VCaP (cell line): ENCODE results near the gene MERTK.

ENCODE experiments used
- H3K27ac ChIP-seq: fragments of 450-650 bp; 2 replicates; pipeline ENCODE4 v1.5.1; 2017
- CTCF ChIP-seq: fragments of 450-650 bp; conservative IDR thresholded peaks from 2 replicates; pipeline ENCODE4 v1.5.1; 2017; ENCODE audit warnings: mild to moderate bottlenecking, moderate library complexity

Gene MERTK

GRCh38 chr2:111945444-111946293 lies 47.3 kb downstream of the MERTK start:
- H3K27ac ChIP-seq: peak overlapping the region; percentile 78
- TF ChIP-seq CTCF: no peak

GRCh38 chr2:111946294-111947114 lies 48.1 kb downstream of the MERTK start:
- peak overlapping the region; percentile 78 for H3K27ac ChIP-seq
- TF ChIP-seq CTCF: no peak

GRCh38 chr2:111947219-111947618 lies 48.8 kb downstream of the MERTK start:
- peak overlapping the region; percentile 78 for H3K27ac ChIP-seq
- no peak for TF ChIP-seq CTCF

GRCh38 chr2:111948832-111949231 lies 50.4 kb downstream of the MERTK start:
- no peak for TF ChIP-seq CTCF
- H3K27ac ChIP-seq: no peak overlapping the region

- no peak overlapping the region for H3K27ac ChIP-seq
- TF ChIP-seq CTCF: no peak
Observed at GRCh38 chr2:111950236-111950635, 51.8 kb downstream of the MERTK start.

GRCh38 chr2:111951486-111951885 lies 53.1 kb downstream of the MERTK start:
- no peak for TF ChIP-seq CTCF
- no peak overlapping the region for H3K27ac ChIP-seq

GRCh38 chr2:111952871-111953452 lies 54.6 kb downstream of the MERTK start:
- no peak overlapping the region for H3K27ac ChIP-seq
- TF ChIP-seq CTCF: no peak
